Neural progenitor cell (in vitro differentiated cells): ENCODE data around the gene MPPED1. TPM values are rescaled to one million over a fixed set of nuclear protein-coding genes. Genes with fewer than 3 reads are reported as not detected.

Experiments
- DNase-seq: peaks from one replicate; pipeline ENCODE4 v3.0.0-alpha.2; 2016; ENCODE audit warnings: low spot score
- H2AFZ ChIP-seq: fragments of 200-600 bp; sonication (generic); replicated peaks from 2 replicates; pipeline ENCODE4 v1.6.1; 2016; ENCODE audit warnings: antibody characterized with exemption
- H3F3A ChIP-seq: fragments of 200-600 bp; sonication (generic); 2 replicates; pipeline ENCODE4 v1.6.1; 2016; ENCODE audit warnings: antibody characterized with exemption, low read depth
- H3K27ac ChIP-seq: fragments of 200-600 bp; sonication (generic); 2 replicates; pipeline ENCODE4 v1.5.1; 2016; ENCODE audit warnings: mild to moderate bottlenecking
- H3K27me3 ChIP-seq: fragments of 200-600 bp; sonication (generic); 2 replicates; pipeline ENCODE4 v1.6.1; 2016; ENCODE audit warnings: mild to moderate bottlenecking, moderate library complexity
- H3K36me3 ChIP-seq: fragments of 200-600 bp; sonication (generic); 2 replicates; pipeline ENCODE4 v1.5.1; 2016
- H3K4me1 ChIP-seq: fragments of 200-600 bp; sonication (generic); 2 replicates; pipeline ENCODE4 v1.6.1; 2016; ENCODE audit warnings: mixed run types
- H3K4me2 ChIP-seq: fragments of 200-600 bp; sonication (generic); 2 replicates; pipeline ENCODE4 v1.6.1; 2016
- H3K4me3 ChIP-seq: fragments of 200-600 bp; sonication (generic); 2 replicates; pipeline ENCODE4 v1.5.1; 2016
- H3K79me2 ChIP-seq: fragments of 200-600 bp; sonication (generic); 2 replicates; pipeline ENCODE4 v1.6.1; 2016; ENCODE audit warnings: low read depth
- H3K9ac ChIP-seq: fragments of 200-600 bp; sonication (generic); 2 replicates; pipeline ENCODE4 v1.6.1; 2016
- H3K9me3 ChIP-seq: fragments of 200-600 bp; sonication (generic); 2 replicates; pipeline ENCODE4 v1.5.1; 2016; ENCODE audit warnings: low read depth
- H4K20me1 ChIP-seq: fragments of 200-600 bp; sonication (generic); 2 replicates; pipeline ENCODE4 v1.6.1; 2016; ENCODE audit warnings: low read depth
- H3K27ac Mint-ChIP-seq: 3 replicates; pipeline ENCODE4 v1.8.0; 2021; ENCODE audit warnings: mixed read lengths
- H3K27me3 Mint-ChIP-seq: 2 replicates; pipeline ENCODE4 v1.8.0; 2022; ENCODE audit warnings: low read depth, mild to moderate bottlenecking, inconsistent platforms, moderate library complexity, mixed read lengths; ENCODE audit not compliant: insufficient read depth
- H3K36me3 Mint-ChIP-seq: 3 replicates; pipeline ENCODE4 v1.8.0; 2021; ENCODE audit warnings: mixed read lengths
- H3K4me1 Mint-ChIP-seq: 3 replicates; pipeline ENCODE4 v1.8.0; 2021; ENCODE audit warnings: mixed read lengths
- H3K4me3 Mint-ChIP-seq: 3 replicates; pipeline ENCODE4 v1.8.0; 2021; ENCODE audit warnings: mild to moderate bottlenecking, moderate library complexity, mixed read lengths
- H3K9me3 Mint-ChIP-seq: 3 replicates; pipeline ENCODE4 v1.8.0; 2020; ENCODE audit warnings: mixed read lengths
- CTCF ChIP-seq: fragments of 200-600 bp; sonication (generic); IDR thresholded peaks from 2 replicates; pipeline ENCODE4 v1.5.1; 2017; ENCODE audit warnings: antibody characterized with exemption, mild to moderate bottlenecking
- EZH2 ChIP-seq: fragments of 200-600 bp; sonication (generic); IDR thresholded peaks from 2 replicates; pipeline ENCODE4 v1.6.1; 2017; ENCODE audit warnings: antibody characterized with exemption, mild to moderate bottlenecking, moderate library complexity
- EZH2phosphoT487 ChIP-seq: fragments of 200-600 bp; sonication (generic); IDR thresholded peaks from 2 replicates; pipeline ENCODE4 v1.6.1; 2017; ENCODE audit warnings: antibody characterized with exemption
- total RNA-seq: library from RNA; depleted of rRNA; stranded (reverse); fragments of >200 nt; gene quantifications from 2 replicates; pipeline ENCODE4 v1.2.3, GENCODE V29; 2015; ENCODE audit warnings: low replicate concordance

MPPED1 gene
- total RNA-seq, 1 donor from 2014 or later = 2.0 TPM

- Histone ChIP-seq H3K9me3 (no peaks in the 10 kb centered on the region), H3K4me3 (no peak overlapping the region), H2AFZ (no peak overlapping the region), H3K4me1 (no peaks in the 10 kb centered on the region), H3K27me3 (no peaks in the 10 kb centered on the region), H3K36me3 (no peaks in the 10 kb centered on the region), H3F3A (no peaks in the 10 kb centered on the region), H3K27ac (no peak overlapping the region), H3K4me2 (no peak overlapping the region), H4K20me1 (no peaks in the 10 kb centered on the region), H3K79me2 (no peaks in the 10 kb centered on the region), H3K9ac (no peak overlapping the region)
- Mint-ChIP-seq H3K4me3 (no peak overlapping the region), H3K27ac (no peak overlapping the region), H3K27me3 (peaks cover 13% of the 10 kb centered on the region), H3K9me3 (no peaks in the 10 kb centered on the region), H3K4me1 (peaks cover 27% of the 10 kb centered on the region), H3K36me3 (no peaks in the 10 kb centered on the region)
- TF ChIP-seq EZH2 = no peak
- no peak for TF ChIP-seq CTCF
- TF ChIP-seq EZH2phosphoT487 = no peak
- DNase-seq = no peak
Measured at GRCh38 chr22:43449831-43450225, 38.0 kb downstream of the MPPED1 start.

DNA sequence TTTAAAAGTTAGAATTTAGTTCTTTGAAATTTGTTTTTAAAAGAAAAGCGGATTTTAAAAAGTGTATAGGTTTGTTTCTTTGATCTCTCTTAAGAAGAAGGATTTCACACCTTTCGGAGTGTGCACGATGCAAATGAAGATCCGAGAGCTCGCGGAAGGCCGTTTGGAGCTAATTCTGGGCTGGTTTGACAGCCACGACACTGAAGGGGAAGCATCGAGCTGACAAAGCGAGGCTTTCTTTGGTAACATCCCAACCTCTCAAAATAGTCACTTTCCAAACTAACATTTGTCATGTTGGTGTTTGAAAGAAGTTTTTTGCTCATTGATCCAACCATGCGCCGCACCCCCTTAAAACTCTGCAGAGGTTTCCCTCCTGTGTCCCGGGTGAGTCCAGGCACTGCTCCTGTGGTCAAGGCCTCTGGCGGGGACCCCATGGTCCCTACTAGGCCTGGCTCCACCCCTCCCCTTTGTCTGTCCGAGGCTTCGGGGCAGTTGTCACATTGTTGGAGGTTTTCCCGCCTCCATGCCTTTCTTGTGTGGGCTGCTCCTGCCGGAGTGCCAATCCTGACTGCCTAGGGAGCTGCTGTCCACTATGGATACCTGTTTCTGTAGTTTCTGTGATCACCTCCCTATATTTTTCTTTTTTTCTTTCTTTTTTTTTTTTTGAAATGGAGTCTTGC, 39.7 kb downstream of the MPPED1 start:
- H3K4me1 Mint-ChIP-seq = peaks cover 22% of the 10 kb centered on the region
- peak overlapping the region; percentile 85 for H3K27ac Mint-ChIP-seq
- no peak for TF ChIP-seq EZH2
- TF ChIP-seq CTCF = no peak
- no peak for TF ChIP-seq EZH2phosphoT487
- Histone ChIP-seq H3K79me2 (no peaks in the 10 kb centered on the region), H3K4me1 (no peaks in the 10 kb centered on the region), H4K20me1 (no peaks in the 10 kb centered on the region), H3K4me2 (no peak overlapping the region), H3K27ac (no peak overlapping the region), H3K4me3 (no peak overlapping the region), H2AFZ (no peak overlapping the region), H3K9me3 (no peaks in the 10 kb centered on the region), H3F3A (no peaks in the 10 kb centered on the region), H3K36me3 (no peaks in the 10 kb centered on the region), H3K9ac (no peak overlapping the region), H3K27me3 (no peaks in the 10 kb centered on the region)
- no peak overlapping the region for H3K4me3 Mint-ChIP-seq
- DNase-seq = peak; percentile 59
- H3K36me3 Mint-ChIP-seq = no peaks in the 10 kb centered on the region
- no peaks in the 10 kb centered on the region for H3K9me3 Mint-ChIP-seq
- H3K27me3 Mint-ChIP-seq = peaks cover 9% of the 10 kb centered on the region

DNA sequence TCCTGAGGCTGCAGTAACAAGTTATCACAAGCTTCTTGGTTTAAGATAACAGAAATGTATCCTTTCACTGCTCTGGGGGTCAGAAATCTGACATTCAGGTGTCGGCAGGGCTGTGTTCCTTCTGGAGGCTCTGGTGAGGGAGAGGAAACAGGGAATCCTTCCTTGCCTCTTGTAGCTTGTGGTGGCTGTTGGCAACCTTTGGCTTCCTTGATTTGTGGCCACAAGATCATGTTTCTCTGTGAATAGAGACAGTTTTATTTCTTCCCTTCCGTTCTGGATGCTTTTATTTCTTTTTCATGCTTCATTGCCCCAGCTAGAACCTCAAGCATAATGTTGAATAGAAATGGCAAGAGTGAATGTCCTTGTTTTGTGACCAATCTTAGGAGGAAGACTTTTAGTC, 44.0 kb downstream of the MPPED1 start:
- TF ChIP-seq EZH2phosphoT487 (no peak), CTCF (no peak), EZH2 (no peak)
- peaks cover 8% of the 10 kb centered on the region for H3K4me1 Mint-ChIP-seq

More for the DNA sequence above, 44.0 kb downstream of the MPPED1 start:
- Histone ChIP-seq H3K79me2 (no peaks in the 10 kb centered on the region), H3K36me3 (no peaks in the 10 kb centered on the region), H2AFZ (no peak overlapping the region), H3K4me2 (no peak overlapping the region), H3K27ac (no peak overlapping the region), H3K27me3 (no peaks in the 10 kb centered on the region), H3K4me3 (no peak overlapping the region), H3F3A (no peaks in the 10 kb centered on the region), H4K20me1 (no peaks in the 10 kb centered on the region), H3K4me1 (no peaks in the 10 kb centered on the region), H3K9ac (no peak overlapping the region), H3K9me3 (no peaks in the 10 kb centered on the region)
- no peak for DNase-seq
- Mint-ChIP-seq H3K27ac (no peak overlapping the region), H3K36me3 (no peaks in the 10 kb centered on the region), H3K27me3 (peaks cover 5% of the 10 kb centered on the region), H3K9me3 (peaks cover 9% of the 10 kb centered on the region), H3K4me3 (no peak overlapping the region)
